ENCODE data around the gene PXYLP1.

PXYLP1 gene

DNA sequence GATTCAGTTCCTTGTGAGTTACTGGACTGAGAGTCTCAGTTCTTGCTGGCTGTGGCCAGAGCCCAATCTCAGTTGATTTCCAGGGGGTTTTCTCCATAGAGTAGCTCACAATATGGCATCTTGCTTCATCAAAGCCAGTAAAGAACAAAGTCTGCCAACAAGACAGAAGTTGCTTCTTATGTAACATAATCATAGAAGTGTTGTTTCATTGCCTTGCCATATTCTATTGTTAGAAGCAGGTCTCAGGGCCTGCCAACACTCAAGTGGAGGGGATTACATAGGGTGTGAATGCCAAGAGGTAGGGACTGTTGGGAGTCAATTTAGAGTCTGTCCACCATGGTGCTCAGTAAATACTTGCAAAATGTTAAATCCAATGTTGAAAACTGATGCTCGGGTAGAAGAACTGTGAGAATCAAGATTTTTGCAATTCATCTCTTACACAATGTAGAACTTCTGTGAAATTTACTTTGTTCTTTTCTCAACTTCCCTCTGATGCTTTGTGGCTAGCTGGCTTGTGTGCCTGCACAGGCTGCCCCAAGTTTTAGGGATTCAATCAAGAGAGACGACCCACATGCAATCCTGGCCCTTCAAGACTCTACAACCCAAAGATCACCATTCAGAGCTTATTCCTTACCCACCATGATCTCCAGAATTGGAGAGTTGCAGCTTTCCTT lies 13.3 kb upstream of the PXYLP1 start:
- Histone ChIP-seq H2AFZ (ENCODE audit: low read depth, low read length) (no peak overlapping the region), H3K4me3 (ENCODE audit: low read depth in 1 of 2, low read length in 2 of 2) (no peak overlapping the region), H3K27me3 (ENCODE audit: insufficient read depth, low read length, poor library complexity) (no peaks in the 10 kb centered on the region), H3K79me2 (ENCODE audit: insufficient read depth, low read length) (no peaks in the 10 kb centered on the region), H3K27ac (ENCODE audit: low read length) (no peak overlapping the region), H3K36me3 (ENCODE audit: insufficient read depth, low read length) (no peaks in the 10 kb centered on the region), H3K4me1 (ENCODE audit: insufficient read depth, low read length) (no peaks in the 10 kb centered on the region), H3K9me3 (ENCODE audit: insufficient read depth, low read length, severe bottlenecking) (peaks cover 12% of the 10 kb centered on the region), H3K4me2 (ENCODE audit: insufficient read depth, low read length) (no peak overlapping the region), H4K20me1 (ENCODE audit: insufficient read depth, low read length) (no peaks in the 10 kb centered on the region), H3K9ac (ENCODE audit: low read depth, low read length) (no peak overlapping the region)
- TF ChIP-seq, protein P1, sequence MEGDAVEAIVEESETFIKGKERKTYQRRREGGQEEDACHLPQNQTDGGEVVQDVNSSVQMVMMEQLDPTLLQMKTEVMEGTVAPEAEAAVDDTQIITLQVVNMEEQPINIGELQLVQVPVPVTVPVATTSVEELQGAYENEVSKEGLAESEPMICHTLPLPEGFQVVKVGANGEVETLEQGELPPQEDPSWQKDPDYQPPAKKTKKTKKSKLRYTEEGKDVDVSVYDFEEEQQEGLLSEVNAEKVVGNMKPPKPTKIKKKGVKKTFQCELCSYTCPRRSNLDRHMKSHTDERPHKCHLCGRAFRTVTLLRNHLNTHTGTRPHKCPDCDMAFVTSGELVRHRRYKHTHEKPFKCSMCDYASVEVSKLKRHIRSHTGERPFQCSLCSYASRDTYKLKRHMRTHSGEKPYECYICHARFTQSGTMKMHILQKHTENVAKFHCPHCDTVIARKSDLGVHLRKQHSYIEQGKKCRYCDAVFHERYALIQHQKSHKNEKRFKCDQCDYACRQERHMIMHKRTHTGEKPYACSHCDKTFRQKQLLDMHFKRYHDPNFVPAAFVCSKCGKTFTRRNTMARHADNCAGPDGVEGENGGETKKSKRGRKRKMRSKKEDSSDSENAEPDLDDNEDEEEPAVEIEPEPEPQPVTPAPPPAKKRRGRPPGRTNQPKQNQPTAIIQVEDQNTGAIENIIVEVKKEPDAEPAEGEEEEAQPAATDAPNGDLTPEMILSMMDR (IDR thresholded peaks at IDR 0.05; ENCODE audit: borderline replicate concordance, extremely low read depth, low read length, poor library complexity, severe bottlenecking) = no peak
- TF ChIP-seq EZH2 (IDR thresholded peaks at IDR 0.05; ENCODE audit: borderline replicate concordance, low read depth, low read length, severe bottlenecking) = no peak
- ATAC-seq (ENCODE audit: insufficient read depth, low read depth) = no peak
- no peak for DNase-seq

DNA sequence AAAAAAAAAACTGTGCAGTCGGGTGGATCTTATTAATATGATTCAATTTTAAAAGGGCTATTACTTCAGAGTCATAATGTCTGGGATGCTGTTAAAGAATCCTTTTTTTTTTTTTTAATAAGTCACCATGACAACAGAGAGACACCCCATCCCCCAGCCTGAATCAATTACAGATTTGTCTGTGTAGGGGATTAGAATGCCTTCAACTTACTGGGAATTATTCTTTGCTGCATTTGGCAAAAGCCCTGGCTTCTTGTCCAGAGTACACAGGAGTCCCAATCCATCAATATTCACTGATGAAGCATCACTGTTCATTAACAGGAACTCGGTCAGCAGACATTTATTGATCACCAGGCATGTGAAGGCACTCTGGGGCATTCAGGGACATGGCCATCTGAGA lies 12.7 kb upstream of the PXYLP1 start:
- Histone ChIP-seq H3K27me3 (ENCODE audit: insufficient read depth, low read length, poor library complexity) (no peaks in the 10 kb centered on the region), H2AFZ (ENCODE audit: low read depth, low read length) (no peak overlapping the region), H3K36me3 (ENCODE audit: insufficient read depth, low read length) (no peaks in the 10 kb centered on the region), H3K4me1 (ENCODE audit: insufficient read depth, low read length) (no peaks in the 10 kb centered on the region), H3K4me2 (ENCODE audit: insufficient read depth, low read length) (no peak overlapping the region), H3K79me2 (ENCODE audit: insufficient read depth, low read length) (no peaks in the 10 kb centered on the region), H4K20me1 (ENCODE audit: insufficient read depth, low read length) (no peaks in the 10 kb centered on the region), H3K9me3 (ENCODE audit: insufficient read depth, low read length, severe bottlenecking) (peaks cover 18% of the 10 kb centered on the region), H3K9ac (ENCODE audit: low read depth, low read length) (no peak overlapping the region), H3K27ac (ENCODE audit: low read length) (no peak overlapping the region), H3K4me3 (ENCODE audit: low read depth in 1 of 2, low read length in 2 of 2) (no peak overlapping the region)
- ATAC-seq (ENCODE audit: insufficient read depth, low read depth) (no peak), DNase-seq (no peak)
- TF ChIP-seq, protein P1 (IDR thresholded peaks at IDR 0.05; ENCODE audit: borderline replicate concordance, extremely low read depth, low read length, poor library complexity, severe bottlenecking) = no peak
- no peak for TF ChIP-seq EZH2 (IDR thresholded peaks at IDR 0.05; ENCODE audit: borderline replicate concordance, low read depth, low read length, severe bottlenecking)

DNA sequence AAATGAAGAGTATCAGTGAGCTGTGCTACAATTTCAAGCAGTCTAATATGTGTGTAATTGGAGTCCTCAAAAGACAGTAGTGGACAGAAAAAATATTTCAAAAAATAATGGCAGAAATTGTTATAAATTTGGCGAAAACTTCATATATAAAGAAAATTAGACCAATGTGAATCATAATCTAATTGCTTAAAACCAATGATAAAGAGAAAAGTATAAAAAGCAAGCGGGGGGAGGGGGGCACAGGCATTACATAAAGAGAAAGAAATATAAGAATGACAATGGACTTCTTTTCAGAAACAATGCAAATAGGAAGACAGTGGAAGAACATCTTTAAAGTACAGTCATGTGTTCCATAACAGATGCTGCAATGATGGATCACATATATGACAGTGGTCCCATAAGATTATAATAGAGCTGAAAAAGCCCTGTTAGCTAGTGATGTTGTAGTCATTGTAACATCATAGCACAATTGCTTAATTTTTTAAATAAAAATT lies 7.9 kb upstream of the PXYLP1 start:
- Histone ChIP-seq H3K4me3 (ENCODE audit: low read depth in 1 of 2, low read length in 2 of 2) (no peak overlapping the region), H3K4me2 (ENCODE audit: insufficient read depth, low read length) (no peak overlapping the region), H3K9ac (ENCODE audit: low read depth, low read length) (no peak overlapping the region), H4K20me1 (ENCODE audit: insufficient read depth, low read length) (no peaks in the 10 kb centered on the region), H2AFZ (ENCODE audit: low read depth, low read length) (no peak overlapping the region), H3K4me1 (ENCODE audit: insufficient read depth, low read length) (peaks cover 23% of the 10 kb centered on the region), H3K27me3 (ENCODE audit: insufficient read depth, low read length, poor library complexity) (no peaks in the 10 kb centered on the region), H3K79me2 (ENCODE audit: insufficient read depth, low read length) (no peaks in the 10 kb centered on the region), H3K9me3 (ENCODE audit: insufficient read depth, low read length, severe bottlenecking) (peaks cover 18% of the 10 kb centered on the region), H3K27ac (ENCODE audit: low read length) (no peak overlapping the region), H3K36me3 (ENCODE audit: insufficient read depth, low read length) (no peaks in the 10 kb centered on the region)
- DNase-seq = no peak
- TF ChIP-seq EZH2 (IDR thresholded peaks at IDR 0.05; ENCODE audit: borderline replicate concordance, low read depth, low read length, severe bottlenecking) = no peak
- TF ChIP-seq, protein P1 (IDR thresholded peaks at IDR 0.05; ENCODE audit: borderline replicate concordance, extremely low read depth, low read length, poor library complexity, severe bottlenecking) = no peak
- ATAC-seq (ENCODE audit: insufficient read depth, low read depth) = no peak

All from DND-41 (cell line).